Measurements from ENCODE around the gene CCL16. TPM values are rescaled to one million over a fixed set of nuclear protein-coding genes. Genes with fewer than 3 reads are reported as not detected.

Gene CCL16
- total and polyA plus RNA-seq, 3 experiments from 2014 or later, result not detected

- Histone ChIP-seq H3K27ac (ENCODE audit: low read depth, low read length) (no peak overlapping the region), H3K4me1 (ENCODE audit: insufficient read depth, low read length) (no peaks in the 10 kb centered on the region), H3K27me3 (ENCODE audit: insufficient read depth, low read length, poor library complexity, severe bottlenecking) (no peaks in the 10 kb centered on the region), H3K9me3 (ENCODE audit: low read length) (no peaks in the 10 kb centered on the region), H3K4me3 (ENCODE audit: low read length) (no peak overlapping the region), H3K36me3 (ENCODE audit: insufficient read depth, low read length) (no peaks in the 10 kb centered on the region)
- ChIA-PET POLR2A (no interaction called here), CTCF (interaction anchor here (1.1 to 13.2 kb wide), 4 partner anchors 15 to 511 kb away, joined by 3 to 212 read pairs (median 4); no protein-coding TSS in a partner anchor)
- H3K9me3 Mint-ChIP-seq, result no peaks in the 10 kb centered on the region
- peaks cover 12 to 25% (median 17%) of the 10 kb centered on the region in 3 donors for H3K4me1 Mint-ChIP-seq
- no peaks in the 10 kb centered on the region for H3K36me3 Mint-ChIP-seq
- no peaks in the 10 kb centered on the region for H3K27me3 Mint-ChIP-seq
- DNase-seq, result no peak
- H3K27ac Mint-ChIP-seq, result peak overlapping the region in 1 of 8 donors; percentile 22
- H3K4me3 Mint-ChIP-seq, result no peak overlapping the region
These were observed 9.2 kb downstream of the CCL16 start for GRCh38 chr17:35972066-35972465.

DNA sequence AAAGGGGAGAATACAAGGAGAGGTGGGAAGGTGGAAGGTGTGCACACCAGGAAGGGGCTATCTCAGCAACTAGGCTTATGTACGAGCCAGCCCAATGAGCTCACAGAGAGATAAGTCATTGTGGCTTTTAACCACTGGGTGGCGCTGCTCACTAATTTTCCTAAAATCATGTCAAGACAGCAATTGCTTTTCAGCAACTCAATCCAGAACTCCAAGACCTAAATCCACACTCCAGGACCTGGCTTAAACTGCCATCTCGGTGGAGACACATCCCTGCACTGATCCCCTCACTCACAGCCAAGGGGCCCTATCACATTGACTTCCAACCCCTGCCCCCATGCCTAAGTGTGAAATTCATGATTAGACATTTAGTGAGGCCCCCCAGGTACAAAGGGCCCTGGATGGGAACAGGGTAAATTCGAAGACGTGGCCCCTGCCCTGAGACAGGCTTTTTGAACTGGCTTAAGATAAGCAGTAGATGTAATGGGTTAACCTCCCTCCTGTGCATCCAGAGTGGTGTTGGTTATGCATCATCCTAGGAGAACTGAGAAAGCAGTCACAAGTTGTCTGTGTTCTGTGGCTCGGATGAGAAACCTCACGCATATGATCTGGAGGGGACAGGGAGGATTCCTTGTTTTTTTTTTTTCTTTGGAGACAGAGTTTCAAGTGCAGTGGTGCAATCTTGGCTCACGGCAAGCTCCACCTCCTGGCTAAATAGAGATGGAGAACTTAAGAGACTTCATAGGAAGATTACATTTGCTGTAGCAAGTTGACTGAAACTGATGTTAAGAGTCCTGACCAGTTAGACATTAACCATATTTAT, 11.5 kb downstream of the CCL16 start:
- no peaks in the 10 kb centered on the region for H3K27me3 ChIP-seq (ENCODE audit: insufficient read depth, low read length, poor library complexity, severe bottlenecking)
- Mint-ChIP-seq H3K36me3 (no peaks in the 10 kb centered on the region), H3K27ac (peak overlapping the region in 2 of 8 donors; percentile 3 to 73), H3K9me3 (no peaks in the 10 kb centered on the region), H3K27me3 (no peaks in the 10 kb centered on the region), H3K4me3 (no peak overlapping the region), H3K4me1 (peaks cover 7 to 16% (median 8%) of the 10 kb centered on the region in 3 donors)
- no peak overlapping the region for H3K4me3 ChIP-seq (ENCODE audit: low read length)
- no peak overlapping the region for H3K27ac ChIP-seq (ENCODE audit: low read depth, low read length)
- H3K9me3 ChIP-seq (ENCODE audit: low read length), result no peaks in the 10 kb centered on the region
- H3K36me3 ChIP-seq (ENCODE audit: insufficient read depth, low read length), result no peaks in the 10 kb centered on the region
- peak; percentile 45 to 80 (median 68) for DNase-seq
- ChIA-PET CTCF (interaction anchor here (0.7 to 13.2 kb wide), 19 partner anchors 11 to 214 kb away, joined by 3 to 212 read pairs (median 5); partner anchors contain the start of genes CCL16 and TAF15), POLR2A (interaction anchor here (0.5 to 0.7 kb wide), 2 partner anchors 228 to 505 kb away, joined by 3 to 6 read pairs; no protein-coding TSS in a partner anchor)
- no peaks in the 10 kb centered on the region for H3K4me1 ChIP-seq (ENCODE audit: insufficient read depth, low read length)

- Mint-ChIP-seq H3K4me3 (no peak overlapping the region), H3K27me3 (no peaks in the 10 kb centered on the region), H3K9me3 (no peaks in the 10 kb centered on the region), H3K36me3 (no peaks in the 10 kb centered on the region), H3K4me1 (peaks cover 7 to 13% (median 8%) of the 10 kb centered on the region in 3 donors), H3K27ac (no peak overlapping the region)
- ChIA-PET CTCF (interaction anchor here (0.7 to 13.2 kb wide), 15 partner anchors 10 to 205 kb away, joined by 3 to 212 read pairs (median 5); partner anchors contain the start of genes CCL16 and TAF15), POLR2A (no interaction called here)
- no peak overlapping the region for H3K27ac ChIP-seq (ENCODE audit: low read depth, low read length)
- no peaks in the 10 kb centered on the region for H3K27me3 ChIP-seq (ENCODE audit: insufficient read depth, low read length, poor library complexity, severe bottlenecking)
- no peak overlapping the region for H3K4me3 ChIP-seq (ENCODE audit: low read length)
- H3K4me1 ChIP-seq (ENCODE audit: insufficient read depth, low read length), result no peaks in the 10 kb centered on the region
- no peaks in the 10 kb centered on the region for H3K9me3 ChIP-seq (ENCODE audit: low read length)
- no peaks in the 10 kb centered on the region for H3K36me3 ChIP-seq (ENCODE audit: insufficient read depth, low read length)
- DNase-seq, result no peak
These were observed 12.7 kb downstream of the CCL16 start for GRCh38 chr17:35968520-35969054.

GRCh38 chr17:35965272-35965671, 16.0 kb downstream of the CCL16 start:
- Histone ChIP-seq H3K9me3 (ENCODE audit: low read length) (no peaks in the 10 kb centered on the region), H3K36me3 (ENCODE audit: insufficient read depth, low read length) (no peaks in the 10 kb centered on the region), H3K4me1 (ENCODE audit: insufficient read depth, low read length) (no peaks in the 10 kb centered on the region), H3K4me3 (ENCODE audit: low read length) (no peak overlapping the region), H3K27me3 (ENCODE audit: insufficient read depth, low read length, poor library complexity, severe bottlenecking) (no peaks in the 10 kb centered on the region), H3K27ac (ENCODE audit: low read depth, low read length) (no peak overlapping the region)
- no peak for DNase-seq
- H3K27me3 Mint-ChIP-seq, result no peaks in the 10 kb centered on the region
- ChIA-PET CTCF (no interaction called here), POLR2A (no interaction called here)
- H3K27ac Mint-ChIP-seq, result no peak overlapping the region
- H3K4me3 Mint-ChIP-seq, result no peak overlapping the region
- peaks cover 7 to 9% (median 8%) of the 10 kb centered on the region in 3 donors for H3K4me1 Mint-ChIP-seq
- peaks cover 0 to 3% (median 0%) of the 10 kb centered on the region in 3 donors for H3K36me3 Mint-ChIP-seq
- H3K9me3 Mint-ChIP-seq, result no peaks in the 10 kb centered on the region

GRCh38 chr17:35963663-35964062, 17.6 kb downstream of the CCL16 start:
- Mint-ChIP-seq H3K27me3 (peaks cover 0 to under 1% of the 10 kb centered on the region in 2 donors), H3K27ac (no peak overlapping the region), H3K4me1 (peaks cover 0 to 2% (median 0%) of the 10 kb centered on the region in 3 donors), H3K4me3 (no peak overlapping the region), H3K9me3 (no peaks in the 10 kb centered on the region), H3K36me3 (peaks cover 0 to 4% (median 0%) of the 10 kb centered on the region in 3 donors)
- no peaks in the 10 kb centered on the region for H3K9me3 ChIP-seq (ENCODE audit: low read length)
- ChIA-PET CTCF (no interaction called here), POLR2A (no interaction called here)
- DNase-seq, result no peak
- H3K27ac ChIP-seq (ENCODE audit: low read depth, low read length), result no peak overlapping the region
- H3K27me3 ChIP-seq (ENCODE audit: insufficient read depth, low read length, poor library complexity, severe bottlenecking), result no peaks in the 10 kb centered on the region
- no peak overlapping the region for H3K4me3 ChIP-seq (ENCODE audit: low read length)
- H3K36me3 ChIP-seq (ENCODE audit: insufficient read depth, low read length), result no peaks in the 10 kb centered on the region
- no peaks in the 10 kb centered on the region for H3K4me1 ChIP-seq (ENCODE audit: insufficient read depth, low read length)

- no peaks in the 10 kb centered on the region for H3K4me1 Mint-ChIP-seq
- H3K36me3 Mint-ChIP-seq, result no peaks in the 10 kb centered on the region
- no peak overlapping the region for H3K27ac Mint-ChIP-seq
- Histone ChIP-seq H3K36me3 (ENCODE audit: insufficient read depth, low read length) (no peaks in the 10 kb centered on the region), H3K27ac (ENCODE audit: low read depth, low read length) (no peak overlapping the region), H3K4me1 (ENCODE audit: insufficient read depth, low read length) (no peaks in the 10 kb centered on the region), H3K27me3 (ENCODE audit: insufficient read depth, low read length, poor library complexity, severe bottlenecking) (no peaks in the 10 kb centered on the region), H3K9me3 (ENCODE audit: low read length) (no peaks in the 10 kb centered on the region), H3K4me3 (ENCODE audit: low read length) (no peak overlapping the region)
- POLR2A ChIA-PET, result no interaction called here
- H3K9me3 Mint-ChIP-seq, result no peaks in the 10 kb centered on the region
- no peak overlapping the region for H3K4me3 Mint-ChIP-seq
- H3K27me3 Mint-ChIP-seq, result peaks cover 2 to 3% of the 10 kb centered on the region in 2 donors
- DNase-seq, result no peak
- CTCF ChIA-PET, result no interaction called here
These were observed 27.6 kb downstream of the CCL16 start for GRCh38 chr17:35953720-35954119.

GRCh38 chr17:35949401-35949800, 31.9 kb downstream of the CCL16 start:
- Histone ChIP-seq H3K4me3 (ENCODE audit: low read length) (no peak overlapping the region), H3K27me3 (ENCODE audit: insufficient read depth, low read length, poor library complexity, severe bottlenecking) (no peaks in the 10 kb centered on the region), H3K36me3 (ENCODE audit: insufficient read depth, low read length) (no peaks in the 10 kb centered on the region), H3K4me1 (ENCODE audit: insufficient read depth, low read length) (no peaks in the 10 kb centered on the region), H3K27ac (ENCODE audit: low read depth, low read length) (no peak overlapping the region), H3K9me3 (ENCODE audit: low read length) (no peaks in the 10 kb centered on the region)
- H3K9me3 Mint-ChIP-seq, result no peaks in the 10 kb centered on the region
- H3K4me3 Mint-ChIP-seq, result no peak overlapping the region
- no peaks in the 10 kb centered on the region for H3K36me3 Mint-ChIP-seq
- POLR2A ChIA-PET, result interaction anchor here (0.6 to 0.7 kb wide), 2 partner anchors 74 to 160 kb away, joined by 5 to 7 read pairs; no protein-coding TSS in a partner anchor
- CTCF ChIA-PET, result interaction anchor here (1.0 to 4.2 kb wide), 3 partner anchors 20 to 199 kb away, joined by 3 to 13 read pairs (median 4); no protein-coding TSS in a partner anchor
- DNase-seq, result no peak
- H3K27me3 Mint-ChIP-seq, result no peaks in the 10 kb centered on the region
- H3K4me1 Mint-ChIP-seq, result peaks cover 7 to 12% (median 7%) of the 10 kb centered on the region in 3 donors
- no peak overlapping the region for H3K27ac Mint-ChIP-seq

- H3K9me3 ChIP-seq (ENCODE audit: low read length), result no peaks in the 10 kb centered on the region
- H3K4me3 ChIP-seq (ENCODE audit: low read length), result no peak overlapping the region
- Mint-ChIP-seq H3K4me3 (no peak overlapping the region), H3K27me3 (no peaks in the 10 kb centered on the region), H3K36me3 (no peaks in the 10 kb centered on the region), H3K27ac (no peak overlapping the region), H3K4me1 (peaks cover 7 to 18% (median 8%) of the 10 kb centered on the region in 3 donors), H3K9me3 (peaks cover 0 to 1% (median 0%) of the 10 kb centered on the region in 5 donors)
- no peaks in the 10 kb centered on the region for H3K27me3 ChIP-seq (ENCODE audit: insufficient read depth, low read length, poor library complexity, severe bottlenecking)
- no peak overlapping the region for H3K27ac ChIP-seq (ENCODE audit: low read depth, low read length)
- H3K36me3 ChIP-seq (ENCODE audit: insufficient read depth, low read length), result no peaks in the 10 kb centered on the region
- POLR2A ChIA-PET, result interaction anchor here (1.4 kb wide), 1 partner anchor 69 kb away, joined by 3 read pairs; the partner anchor contains the start of gene CCL5
- no peaks in the 10 kb centered on the region for H3K4me1 ChIP-seq (ENCODE audit: insufficient read depth, low read length)
- DNase-seq, result no peak
- CTCF ChIA-PET, result interaction anchor here (0.7 to 4.2 kb wide), 9 partner anchors 17 to 548 kb away, joined by 3 to 13 read pairs (median 6); partner anchors contain the start of gene RDM1
These were observed 33.2 kb downstream of the CCL16 start for GRCh38 chr17:35948092-35948491.
